ENCODE results near the gene DCDC2B.

The DCDC2B gene

DNA sequence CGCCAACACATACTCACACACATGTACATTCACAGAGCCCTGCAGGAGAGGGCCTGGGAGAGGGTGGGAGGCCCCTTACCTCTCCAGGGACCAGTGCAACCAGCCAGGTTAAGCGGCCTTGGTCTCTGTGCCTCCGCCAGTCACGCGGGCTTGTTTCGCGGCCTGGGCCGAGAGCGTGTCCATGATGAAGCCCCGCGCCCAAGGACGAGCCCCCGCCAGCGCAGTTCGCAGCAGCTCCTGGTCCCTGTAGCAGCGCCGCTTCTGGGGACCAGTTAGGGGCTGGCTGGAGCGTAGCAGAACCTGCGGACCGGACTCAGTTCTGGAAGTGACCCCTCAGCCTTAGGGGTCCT, 30.9 kb downstream of the DCDC2B start:
- 0 out of 2 replicates have a peak overlapping the region, but pooled peaks have one; percentile 36 for H3K27ac ChIP-seq
- H4K20me1 ChIP-seq, result no peaks in the 10 kb centered on the region
- H3K4me1 ChIP-seq, result peaks cover 42% of the 10 kb centered on the region
- no peak for TF ChIP-seq Cebpa-rat (IDR thresholded peaks at IDR 0.05)
- peak overlapping the region; percentile 74; the same call in 1 of the 2 replicates for H3K9ac ChIP-seq
- 0 out of 2 replicates have a peak, but pooled peaks cover 3% of the 10 kb centered on the region for H3K36me3 ChIP-seq
- no peaks in the 10 kb centered on the region for H3K9me3 ChIP-seq
- no peaks in the 10 kb centered on the region for H3K27me3 ChIP-seq
- peak overlapping the region; percentile 97 for H3K4me2 ChIP-seq
- H3K4me3 ChIP-seq, result peak overlapping the region; percentile 72

- peak overlapping the region; percentile 36 for H3K27ac ChIP-seq
- no peaks in the 10 kb centered on the region for H4K20me1 ChIP-seq
- H3K27me3 ChIP-seq, result no peaks in the 10 kb centered on the region
- peak overlapping the region; percentile 97 for H3K4me2 ChIP-seq
- no peak for TF ChIP-seq Cebpa-rat (IDR thresholded peaks at IDR 0.05)
- H3K9me3 ChIP-seq, result no peaks in the 10 kb centered on the region
- peak overlapping the region; percentile 72 for H3K4me3 ChIP-seq
- peak overlapping the region; percentile 74 for H3K9ac ChIP-seq
- no peaks in the 10 kb centered on the region for H3K36me3 ChIP-seq
- H3K4me1 ChIP-seq, result peaks cover 44% of the 10 kb centered on the region
Observed at GRCh38 chr1:32240140-32240951, 31.5 kb downstream of the DCDC2B start.

- no peaks in the 10 kb centered on the region for H3K36me3 ChIP-seq
- no peaks in the 10 kb centered on the region for H3K9me3 ChIP-seq
- peak overlapping the region; percentile 74 for H3K9ac ChIP-seq
- H3K4me3 ChIP-seq, result peak overlapping the region; percentile 72
- H3K4me1 ChIP-seq, result peaks cover 52% of the 10 kb centered on the region
- no peak for TF ChIP-seq Cebpa-rat (IDR thresholded peaks at IDR 0.05)
- no peaks in the 10 kb centered on the region for H4K20me1 ChIP-seq
- peak overlapping the region; percentile 36 for H3K27ac ChIP-seq
- H3K27me3 ChIP-seq, result no peaks in the 10 kb centered on the region
- H3K4me2 ChIP-seq, result peak overlapping the region; percentile 97
Observed at GRCh38 chr1:32241001-32241763, 32.3 kb downstream of the DCDC2B start.

GRCh38 chr1:32242341-32242851, 33.5 kb downstream of the DCDC2B start:
- Histone ChIP-seq H3K27me3 (no peaks in the 10 kb centered on the region), H3K9ac (no peak overlapping the region), H3K9me3 (no peaks in the 10 kb centered on the region), H3K36me3 (no peaks in the 10 kb centered on the region), H3K4me3 (no peak overlapping the region), H4K20me1 (no peaks in the 10 kb centered on the region), H3K27ac (0 out of 2 replicates have a peak overlapping the region, but pooled peaks have one; percentile 2), H3K4me1 (peaks cover 64% of the 10 kb centered on the region), H3K4me2 (peak overlapping the region; percentile 97)
- TF ChIP-seq Cebpa-rat (IDR thresholded peaks at IDR 0.05), result no peak

DNA sequence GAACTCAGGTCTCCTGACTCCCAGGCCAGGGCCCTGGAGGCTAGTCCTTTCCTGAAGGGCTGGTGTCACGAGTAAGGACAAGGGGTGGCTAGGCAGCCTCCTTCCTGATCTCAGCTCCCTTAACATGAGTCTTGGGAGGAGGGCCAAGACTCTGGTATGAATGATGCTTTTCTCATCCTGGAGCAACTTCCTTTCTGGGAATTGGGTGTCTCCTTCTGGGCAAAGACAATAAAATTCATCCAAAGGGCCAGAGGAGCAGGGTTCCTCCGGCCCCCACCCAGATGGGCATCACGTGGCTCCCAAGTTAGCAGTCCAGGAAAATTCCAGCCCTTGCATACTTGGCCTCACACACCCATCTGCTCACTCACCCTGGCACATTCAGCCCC, 38.0 kb downstream of the DCDC2B start, which contains the start of gene FAM167B:
TSS of gene FAM167B (plus strand) at position 335 of the 386 bp plus-strand sequence. CDS start 200 bp downstream, outside the sequence.
- Histone ChIP-seq H3K4me2 (peak within 1 kb of the TSS; percentile 98), H3K4me3 (no peak within 1 kb of the TSS), H3K9me3 (no peaks in the 10 kb centered on the region), H3K27me3 (no peaks in the 10 kb centered on the region), H3K27ac (peak within 1 kb of the TSS; percentile 97), H4K20me1 (no peaks in the 10 kb centered on the region), H3K4me1 (peaks cover 81% of the 10 kb centered on the region), H3K9ac (no peak within 1 kb of the TSS; the same call in 1 of the 2 replicates), H3K36me3 (no peaks in the 10 kb centered on the region)
- no peak for TF ChIP-seq Cebpa-rat (IDR thresholded peaks at IDR 0.05)

DNA sequence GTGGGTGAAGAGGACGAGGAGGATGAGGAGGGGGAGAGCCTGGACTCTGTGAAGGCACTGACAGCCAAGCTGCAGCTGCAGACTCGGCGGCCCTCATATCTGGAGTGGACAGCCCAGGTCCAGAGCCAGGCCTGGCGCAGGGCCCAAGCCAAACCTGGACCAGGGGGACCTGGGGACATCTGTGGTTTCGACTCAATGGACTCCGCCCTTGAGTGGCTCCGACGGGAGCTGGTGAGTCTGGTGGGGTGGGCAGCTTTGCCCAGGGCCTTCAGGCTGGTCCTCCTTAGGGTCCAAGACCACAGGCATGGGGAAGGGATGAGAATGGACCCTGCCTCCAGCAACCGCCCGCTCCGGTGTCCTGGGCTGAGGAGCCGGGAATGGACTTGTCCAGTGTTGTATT, 38.6 kb downstream of the DCDC2B start:
- peak overlapping the region; percentile 97; the same call in 1 of the 2 replicates for H3K27ac ChIP-seq
- no peaks in the 10 kb centered on the region for H3K9me3 ChIP-seq

DNA sequence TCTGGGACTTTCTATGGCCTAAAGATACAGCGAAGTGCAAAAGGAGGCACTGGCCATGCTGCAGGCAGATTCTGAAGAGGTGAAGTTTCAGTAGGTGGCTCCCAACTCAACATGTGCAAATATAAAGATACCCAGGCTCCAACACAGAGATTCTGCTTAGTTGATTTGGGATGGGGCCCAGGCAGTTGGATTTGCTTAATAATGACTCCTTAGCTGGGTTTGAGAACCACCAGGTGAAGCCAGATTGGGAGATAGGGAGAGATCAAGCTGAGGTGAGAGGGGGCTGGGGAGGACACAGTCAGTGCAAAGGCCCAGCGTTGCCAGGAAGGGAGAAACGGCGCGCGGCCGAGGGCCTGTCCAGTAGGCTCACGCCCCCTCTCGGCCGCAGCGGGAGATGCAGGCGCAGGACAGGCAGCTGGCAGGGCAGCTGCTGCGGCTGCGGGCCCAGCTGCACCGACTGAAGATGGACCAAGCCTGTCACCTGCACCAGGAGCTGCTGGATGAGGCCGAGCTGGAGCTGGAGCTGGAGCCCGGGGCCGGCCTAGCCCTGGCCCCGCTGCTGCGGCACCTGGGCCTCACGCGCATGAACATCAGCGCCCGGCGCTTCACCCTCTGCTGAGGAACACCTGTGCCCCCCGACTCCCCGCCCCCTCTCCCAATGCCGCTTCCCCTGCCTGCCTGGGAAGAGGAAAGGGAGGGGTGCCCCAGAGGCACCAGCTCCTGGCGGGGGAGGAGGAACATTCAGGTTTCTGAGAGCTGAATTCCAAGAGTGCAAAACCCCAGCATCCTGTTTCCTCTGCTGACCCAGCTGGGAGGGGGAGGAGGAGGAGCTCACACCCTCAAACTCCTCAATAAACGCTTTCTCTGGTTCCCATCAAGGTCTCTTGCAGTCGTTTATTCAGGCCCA, 39.3 kb downstream of the DCDC2B start:
- Histone ChIP-seq H3K9ac (peak overlapping the region; percentile 91; the same call in 1 of the 2 replicates), H3K27ac (peak overlapping the region; percentile 97), H3K4me1 (peaks cover 81% of the 10 kb centered on the region), H3K36me3 (no peaks in the 10 kb centered on the region), H4K20me1 (no peaks in the 10 kb centered on the region), H3K9me3 (no peaks in the 10 kb centered on the region), H3K27me3 (no peaks in the 10 kb centered on the region), H3K4me3 (peak overlapping the region; percentile 36; the same call in 1 of the 2 replicates), H3K4me2 (peak overlapping the region; percentile 98)
- TF ChIP-seq Cebpa-rat (IDR thresholded peaks at IDR 0.05), result no peak

More for the DNA sequence above, 38.6 kb downstream of the DCDC2B start:
- no peaks in the 10 kb centered on the region for H4K20me1 ChIP-seq
- H3K9ac ChIP-seq, result no peak overlapping the region
- H3K27me3 ChIP-seq, result no peaks in the 10 kb centered on the region
- no peak for TF ChIP-seq Cebpa-rat (IDR thresholded peaks at IDR 0.05)
- peaks cover 81% of the 10 kb centered on the region for H3K4me1 ChIP-seq
- no peaks in the 10 kb centered on the region for H3K36me3 ChIP-seq
- peak overlapping the region; percentile 98 for H3K4me2 ChIP-seq
- no peak overlapping the region for H3K4me3 ChIP-seq

- peak overlapping the region; percentile 97 for H3K27ac ChIP-seq
- H3K9ac ChIP-seq, result peak overlapping the region; percentile 91
- no peaks in the 10 kb centered on the region for H3K9me3 ChIP-seq
- H3K36me3 ChIP-seq, result no peaks in the 10 kb centered on the region
- peak overlapping the region; percentile 98 for H3K4me2 ChIP-seq
- H3K4me3 ChIP-seq, result peak overlapping the region; percentile 56; the same call in 1 of the 2 replicates
- H3K4me1 ChIP-seq, result peaks cover 98% of the 10 kb centered on the region
- TF ChIP-seq Cebpa-rat (IDR thresholded peaks at IDR 0.05), result no peak
- no peaks in the 10 kb centered on the region for H4K20me1 ChIP-seq
- no peaks in the 10 kb centered on the region for H3K27me3 ChIP-seq
Observed at GRCh38 chr1:32249831-32250525, 41.1 kb downstream of the DCDC2B start.

Measured in BLaER1 (cell line).